GM12864 (cell line): ENCODE results near the gene PPM1H.

Experiments
- DNase-seq: peaks from one replicate; pipeline ENCODE4 v3.0.0-alpha.2; 2011; ENCODE audit warnings: low read depth
- H3K4me3 ChIP-seq: 2 replicates; pipeline ENCODE4 v1.5.1; 2011; ENCODE audit warnings: mild to moderate bottlenecking, low read depth, low read length, control low read depth
- TF ChIP-seq, protein P1 (sequence below): IDR thresholded peaks from 2 replicates; pipeline ENCODE4 v1.5.1; 2011; ENCODE audit warnings: low read depth, mild to moderate bottlenecking, moderate library complexity, low read length, control low read depth, inconsistent platforms; ENCODE audit errors: missing control alignments

The PPM1H gene

DNA sequence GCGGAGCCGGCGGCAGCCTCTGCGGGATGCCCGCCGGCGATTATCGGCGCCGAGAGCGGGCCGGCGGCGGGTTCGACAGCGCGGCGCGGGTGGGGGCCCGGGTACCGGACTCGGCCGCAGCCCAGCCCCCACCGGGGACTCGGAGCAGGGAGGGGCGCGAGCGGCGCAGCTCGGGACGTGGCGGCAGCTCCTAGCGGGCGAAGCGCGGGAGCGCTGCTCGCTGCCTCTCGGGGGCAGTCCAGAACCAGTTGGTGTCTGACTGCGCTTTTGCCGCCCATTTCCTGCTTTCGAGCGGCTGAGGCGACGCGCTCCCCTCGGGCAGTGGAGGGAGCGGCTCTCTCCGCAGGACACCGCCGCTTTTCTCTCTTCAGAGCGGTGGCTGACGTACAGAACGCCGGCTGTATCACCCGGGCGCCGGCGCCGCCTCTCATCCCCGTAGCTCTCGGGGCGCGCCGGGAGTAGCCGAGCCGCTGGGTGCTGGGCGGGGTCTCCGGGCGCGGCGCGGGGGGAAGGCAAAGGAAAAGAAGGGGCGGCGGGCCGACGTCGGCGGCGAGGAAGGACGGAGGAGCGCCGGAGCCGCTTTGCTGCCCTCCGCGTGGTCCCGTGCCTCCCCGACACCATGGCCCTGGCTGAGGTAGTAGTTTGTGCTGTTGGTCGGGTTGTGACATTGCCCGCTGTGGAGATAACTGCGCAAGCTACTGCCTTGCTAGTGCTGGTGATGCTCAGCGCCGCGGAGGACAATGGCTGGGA lies 331.7 kb downstream of the PPM1H start:
- TF ChIP-seq, protein P1, sequence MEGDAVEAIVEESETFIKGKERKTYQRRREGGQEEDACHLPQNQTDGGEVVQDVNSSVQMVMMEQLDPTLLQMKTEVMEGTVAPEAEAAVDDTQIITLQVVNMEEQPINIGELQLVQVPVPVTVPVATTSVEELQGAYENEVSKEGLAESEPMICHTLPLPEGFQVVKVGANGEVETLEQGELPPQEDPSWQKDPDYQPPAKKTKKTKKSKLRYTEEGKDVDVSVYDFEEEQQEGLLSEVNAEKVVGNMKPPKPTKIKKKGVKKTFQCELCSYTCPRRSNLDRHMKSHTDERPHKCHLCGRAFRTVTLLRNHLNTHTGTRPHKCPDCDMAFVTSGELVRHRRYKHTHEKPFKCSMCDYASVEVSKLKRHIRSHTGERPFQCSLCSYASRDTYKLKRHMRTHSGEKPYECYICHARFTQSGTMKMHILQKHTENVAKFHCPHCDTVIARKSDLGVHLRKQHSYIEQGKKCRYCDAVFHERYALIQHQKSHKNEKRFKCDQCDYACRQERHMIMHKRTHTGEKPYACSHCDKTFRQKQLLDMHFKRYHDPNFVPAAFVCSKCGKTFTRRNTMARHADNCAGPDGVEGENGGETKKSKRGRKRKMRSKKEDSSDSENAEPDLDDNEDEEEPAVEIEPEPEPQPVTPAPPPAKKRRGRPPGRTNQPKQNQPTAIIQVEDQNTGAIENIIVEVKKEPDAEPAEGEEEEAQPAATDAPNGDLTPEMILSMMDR, result peak; percentile 43
- peak; percentile 72 for DNase-seq
- H3K4me3 ChIP-seq, result peak overlapping the region; percentile 82

DNA sequence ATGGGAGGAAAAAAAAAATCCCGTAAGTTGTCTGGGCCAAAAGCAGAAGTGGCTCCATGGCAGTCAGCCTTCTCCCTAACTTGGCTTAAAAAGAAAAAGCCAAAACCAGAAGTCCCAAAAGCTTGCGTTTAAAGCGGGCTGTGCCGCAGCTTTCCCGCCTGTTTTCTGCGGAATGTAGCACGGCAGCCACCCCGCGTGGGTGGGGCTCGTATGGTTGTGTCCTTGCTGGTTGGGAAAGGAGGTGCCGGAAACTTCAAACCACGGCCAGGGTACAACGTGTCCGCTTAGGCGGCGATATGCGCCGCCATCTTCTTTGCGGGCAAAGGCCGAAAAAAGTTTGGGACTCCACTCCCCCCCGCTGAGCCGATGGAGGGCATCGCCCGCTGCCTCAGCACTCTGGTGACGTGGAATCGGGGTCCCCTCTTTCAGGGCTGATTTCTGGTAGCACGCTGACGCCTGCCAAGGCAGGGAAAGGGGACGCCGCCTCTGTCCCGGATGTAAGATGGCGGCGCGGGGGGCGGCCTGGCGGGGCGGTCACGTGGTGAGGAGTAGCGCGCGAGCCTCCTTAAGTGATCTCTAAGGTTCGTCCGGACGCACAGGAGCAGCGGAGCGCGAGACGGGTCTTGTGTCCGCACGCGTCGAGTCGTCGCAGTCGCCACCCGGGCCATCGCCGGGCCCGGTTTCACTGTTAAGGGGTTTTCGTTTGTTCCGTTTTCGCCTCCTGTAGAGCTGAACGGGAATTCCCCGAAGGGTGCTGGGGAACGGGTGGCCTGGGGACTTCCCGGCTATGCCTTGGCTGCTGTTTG lies 332.5 kb downstream of the PPM1H start:
- DNase-seq, result peak; percentile 90
- H3K4me3 ChIP-seq, result peak overlapping the region; percentile 82
- TF ChIP-seq, protein P1, result no peak

DNA sequence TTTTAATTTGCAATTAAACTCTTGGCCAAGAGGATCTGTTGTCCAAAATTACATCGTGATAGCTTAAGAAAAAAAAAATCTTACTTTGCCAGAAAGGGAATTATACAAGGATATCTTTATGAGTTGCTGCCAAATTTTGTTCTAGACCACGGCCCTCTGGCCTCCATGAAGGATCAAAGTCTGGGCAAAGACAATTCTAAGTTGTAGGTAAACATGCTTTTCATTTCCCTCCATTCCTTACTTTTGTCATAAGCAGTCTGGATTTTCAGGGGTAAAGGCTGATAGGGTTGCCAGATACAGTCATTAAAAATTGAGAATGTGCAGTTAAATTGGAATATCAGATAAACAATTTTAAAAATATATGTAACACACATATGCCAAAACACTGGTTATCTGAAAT lies 333.2 kb downstream of the PPM1H start:
- DNase-seq, result no peak
- TF ChIP-seq, protein P1, result no peak
- H3K4me3 ChIP-seq, result peak overlapping the region; percentile 82; the same call in 1 of the 2 replicates

DNA sequence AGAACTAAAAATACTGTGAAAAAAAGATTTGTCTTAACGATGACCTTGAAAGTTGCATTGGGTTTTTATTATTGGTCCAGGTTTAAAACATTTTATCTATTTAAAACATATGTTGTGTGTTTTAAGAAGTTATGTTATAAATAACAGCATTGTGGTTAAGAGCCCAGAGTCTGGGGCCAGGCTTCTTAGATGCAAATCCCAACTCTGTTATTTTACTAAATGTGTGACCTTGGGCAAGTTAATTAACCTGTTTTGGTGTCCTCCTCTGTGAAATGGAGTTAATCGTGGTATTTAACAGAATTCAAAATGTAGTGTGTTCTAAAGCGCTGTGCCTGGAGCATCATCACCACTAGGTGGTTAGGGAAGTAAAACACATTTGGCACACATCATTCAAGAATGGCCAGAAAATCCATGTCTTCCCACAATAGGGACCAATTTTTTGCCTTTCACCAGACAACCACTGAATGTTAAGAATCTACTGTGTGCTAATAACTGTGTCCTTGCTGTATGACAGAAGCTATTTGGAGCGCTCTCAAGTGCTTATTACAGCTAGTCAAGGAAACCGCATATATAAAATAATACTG lies 335.0 kb downstream of the PPM1H start:
- no peak for DNase-seq
- no peak overlapping the region for H3K4me3 ChIP-seq
- TF ChIP-seq, protein P1, result no peak

DNA sequence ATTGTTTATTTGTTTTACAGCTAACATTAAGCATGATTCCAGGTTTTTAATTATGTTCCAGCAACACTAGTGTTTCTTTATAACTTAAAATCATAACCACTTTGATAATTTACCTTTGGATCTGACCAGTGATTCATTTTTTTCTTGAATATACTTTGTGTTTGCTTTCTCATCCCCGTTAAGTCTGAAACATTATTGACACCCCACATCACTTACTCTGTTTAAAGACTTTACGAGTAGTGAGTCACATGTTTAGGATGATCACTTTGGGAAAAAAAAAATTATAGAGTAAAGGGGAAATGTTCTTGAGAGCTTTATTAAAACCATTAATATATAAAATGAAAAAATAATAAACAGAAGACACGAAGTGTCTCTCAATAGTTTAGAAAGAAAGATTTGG lies 336.1 kb downstream of the PPM1H start:
- no peak overlapping the region for H3K4me3 ChIP-seq
- no peak for DNase-seq
- TF ChIP-seq, protein P1, result no peak

DNA sequence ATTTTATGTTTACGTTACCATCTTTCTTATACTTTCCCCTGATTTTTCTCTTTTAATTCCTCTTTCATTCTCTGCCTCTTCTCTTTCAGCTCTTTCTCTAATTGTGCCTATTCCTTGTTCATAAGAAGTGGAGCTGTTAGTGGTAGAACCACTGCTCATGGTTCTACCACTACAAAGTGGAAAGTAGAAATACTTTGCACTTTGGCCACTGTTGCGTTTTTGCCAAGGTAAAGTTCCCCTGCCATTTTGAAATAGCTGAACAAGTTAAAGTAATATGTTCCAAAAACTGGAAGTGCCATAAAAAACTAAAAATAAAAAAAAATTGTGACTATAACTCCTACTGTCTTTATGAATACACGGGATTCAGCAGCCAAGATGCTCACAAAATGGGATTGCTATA lies 337.7 kb downstream of the PPM1H start:
- no peak for DNase-seq
- no peak overlapping the region for H3K4me3 ChIP-seq
- TF ChIP-seq, protein P1, result no peak
